HG03039 (cell line): ENCODE results near the gene LHFPL3.

ENCODE experiments used
- ATAC-seq: cut with Tn5 transposase; IDR thresholded peaks from one replicate; pipeline ENCODE4 v1.9.1; 2021; ENCODE audit warnings: mild to moderate bottlenecking, moderate library complexity; ENCODE audit not compliant: unreplicated experiment

The LHFPL3 gene

GRCh38 chr7:104955276-104955675, 626.9 kb downstream of the LHFPL3 start:
- ATAC-seq: no peak
